Measurements from ENCODE around the gene DDIT4. TPM values are rescaled to one million over a fixed set of nuclear protein-coding genes. Genes with fewer than 3 reads are reported as not detected.
A peak's percentile ranks its signal among the peaks of the same experiment; 100 is the strongest.
"Not testable (repeated sequence)": the region's sequence is repeated elsewhere in the genome, so short reads cannot be mapped to it uniquely, and the experiment has no call there.

Gene DDIT4, protein sequence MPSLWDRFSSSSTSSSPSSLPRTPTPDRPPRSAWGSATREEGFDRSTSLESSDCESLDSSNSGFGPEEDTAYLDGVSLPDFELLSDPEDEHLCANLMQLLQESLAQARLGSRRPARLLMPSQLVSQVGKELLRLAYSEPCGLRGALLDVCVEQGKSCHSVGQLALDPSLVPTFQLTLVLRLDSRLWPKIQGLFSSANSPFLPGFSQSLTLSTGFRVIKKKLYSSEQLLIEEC
- polyA plus RNA-seq (ENCODE audit: insufficient read length in 4 of 4), result 10 to 100 TPM; 45.1 to 88.8 (median 49.4) TPM

DNA sequence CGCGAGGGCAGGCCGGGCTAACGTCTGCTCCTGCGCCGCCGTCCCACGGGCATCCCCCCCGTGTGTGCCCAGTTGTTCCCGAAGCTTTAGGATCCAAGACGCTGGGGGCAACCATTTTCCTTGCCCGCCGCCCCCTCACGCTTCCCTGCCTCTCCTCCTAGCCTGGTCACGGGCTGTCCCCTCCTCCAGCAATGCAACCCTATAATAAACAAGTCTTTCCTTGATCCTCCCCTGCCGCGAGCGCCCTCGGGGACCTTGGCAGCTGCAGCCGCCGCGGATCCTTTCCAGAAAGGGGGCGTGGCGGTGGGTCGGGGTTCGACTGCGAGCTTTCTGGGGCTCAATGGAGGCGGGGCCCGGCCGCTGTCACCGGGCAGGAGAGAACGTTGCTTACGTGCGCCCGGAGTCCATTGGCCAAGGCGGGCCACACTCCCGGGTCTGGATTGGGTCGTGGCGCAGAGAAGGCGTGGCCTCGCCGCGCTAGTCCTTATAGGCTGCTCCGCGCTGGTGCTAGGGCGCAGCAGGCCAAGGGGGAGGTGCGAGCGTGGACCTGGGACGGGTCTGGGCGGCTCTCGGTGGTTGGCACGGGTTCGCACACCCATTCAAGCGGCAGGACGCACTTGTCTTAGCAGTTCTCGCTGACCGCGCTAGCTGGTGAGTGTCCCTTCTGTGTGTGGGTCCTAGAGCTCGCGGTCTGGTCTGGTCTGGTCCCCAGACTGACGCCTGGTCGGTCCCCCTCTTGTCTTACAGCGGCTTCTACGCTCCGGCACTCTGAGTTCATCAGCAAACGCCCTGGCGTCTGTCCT lies at the start of gene DDIT4:
TSS of gene DDIT4 (plus strand) at position 515 of the 803 bp plus-strand sequence. CDS start 293 bp downstream, outside the sequence.
- peak; percentile 94 to 97 (median 96) for DNase-seq (ENCODE audit: low read depth in 4 of 4, low spot score in 3 of 4)

GRCh38 chr10:72224191-72224590 lies 49.5 kb upstream of the DDIT4 start:
- DNase-seq (ENCODE audit: low read depth in 4 of 4, low spot score in 3 of 4), result not testable (repeated sequence)

DNA sequence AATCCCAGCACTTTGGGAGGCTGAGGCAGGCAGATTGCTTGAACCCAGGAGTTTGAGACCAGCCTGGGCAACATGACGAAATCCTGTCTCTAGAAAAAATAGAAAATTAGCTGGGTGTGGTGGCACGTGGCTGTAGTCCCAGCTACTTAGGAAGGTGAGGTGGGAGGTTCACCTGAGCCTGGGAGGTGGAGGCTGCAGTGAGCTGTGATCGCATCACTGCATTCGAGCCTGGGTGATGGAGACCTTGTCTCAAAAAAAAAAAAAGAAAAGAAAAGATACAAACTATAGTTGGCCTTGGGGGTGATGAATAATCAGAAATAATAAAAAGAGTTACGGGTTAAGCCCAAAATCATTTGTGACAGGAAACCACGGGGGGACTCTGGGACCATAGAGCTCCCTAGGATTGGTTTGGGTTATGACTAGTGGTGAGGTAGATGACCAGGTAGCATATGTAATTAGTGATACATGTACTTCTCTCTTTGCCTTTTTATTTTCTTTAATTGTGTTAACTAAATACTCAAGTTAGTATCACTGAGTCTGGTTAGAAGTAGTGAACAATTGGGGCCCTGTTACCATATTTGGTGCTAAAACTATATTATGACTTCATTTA lies 47.2 kb upstream of the DDIT4 start:
- DNase-seq (ENCODE audit: low read depth in 4 of 4, low spot score in 3 of 4), result no peak

GRCh38 chr10:72227826-72228225 lies 45.9 kb upstream of the DDIT4 start:
- no peak for DNase-seq (ENCODE audit: low read depth in 4 of 4, low spot score in 3 of 4)

- no peak for DNase-seq (ENCODE audit: low read depth in 4 of 4, low spot score in 3 of 4)
Observed at GRCh38 chr10:72228318-72228751, 45.4 kb upstream of the DDIT4 start.

DNA sequence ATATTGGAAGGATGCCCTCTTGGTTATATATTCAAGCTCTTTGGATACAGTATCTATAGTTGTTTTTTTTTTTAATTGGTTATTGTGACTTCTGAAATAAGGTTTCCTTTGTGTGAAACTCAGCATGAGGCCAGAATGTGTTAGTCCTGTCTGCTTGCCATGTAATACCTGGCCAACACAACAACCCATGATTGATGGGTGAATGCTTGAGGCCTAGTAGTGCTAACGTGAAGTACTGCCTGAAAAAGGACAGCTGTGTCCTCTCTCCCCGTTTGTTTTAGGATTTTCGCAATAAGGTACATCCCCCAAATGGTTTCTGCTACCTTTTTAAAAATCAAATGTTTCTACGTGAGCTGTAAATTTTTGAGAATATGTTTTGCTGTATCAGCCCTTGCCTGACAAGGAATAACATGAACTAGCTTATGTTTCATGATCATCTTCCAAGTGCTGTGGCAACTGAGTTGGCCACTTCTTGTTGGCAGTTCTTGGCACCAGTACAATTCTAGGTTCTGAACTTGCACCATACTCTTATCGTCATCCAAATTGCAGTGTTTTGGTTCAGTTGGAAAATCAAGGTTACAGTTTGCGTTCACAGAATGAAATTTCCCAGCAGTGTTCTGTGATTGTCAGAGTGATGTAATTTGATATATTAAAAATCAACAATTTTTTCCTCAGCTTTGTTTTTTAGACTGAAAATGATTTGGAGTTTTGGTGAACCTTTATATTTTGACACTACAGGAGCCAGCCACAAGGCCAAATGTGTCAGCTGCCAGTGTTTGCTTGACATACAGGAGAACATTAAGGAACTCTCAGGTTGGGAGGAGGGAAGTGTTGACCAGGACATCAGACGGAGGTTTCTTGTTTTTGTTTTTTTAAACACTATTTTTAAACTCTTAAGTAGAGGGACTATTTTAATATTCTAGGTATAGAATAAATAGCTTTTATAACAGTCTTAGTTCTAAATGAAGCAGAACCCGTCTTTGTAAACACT lies 44.2 kb upstream of the DDIT4 start:
- DNase-seq (ENCODE audit: low read depth in 4 of 4, low spot score in 3 of 4), result no peak

DNA sequence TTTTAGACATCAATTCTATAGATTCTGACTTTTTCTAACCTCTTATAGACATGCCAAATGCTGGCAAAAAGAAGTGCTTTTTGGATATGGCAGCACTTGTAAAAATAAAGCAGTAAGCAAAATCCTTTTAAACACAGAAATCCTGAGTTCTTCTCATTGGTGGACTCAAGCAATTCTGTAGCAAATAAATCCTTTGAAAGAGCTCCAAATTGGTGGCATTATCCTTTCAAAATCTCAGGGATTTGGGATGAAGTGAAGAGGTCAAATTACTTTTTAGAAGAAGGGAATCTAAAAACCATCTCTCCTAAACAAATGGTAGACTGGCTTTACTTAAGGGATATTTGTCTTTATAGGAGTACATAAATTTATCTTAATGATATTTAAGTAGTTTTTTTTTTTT lies 40.1 kb upstream of the DDIT4 start:
- DNase-seq (ENCODE audit: low read depth in 4 of 4, low spot score in 3 of 4), result no peak

DNA sequence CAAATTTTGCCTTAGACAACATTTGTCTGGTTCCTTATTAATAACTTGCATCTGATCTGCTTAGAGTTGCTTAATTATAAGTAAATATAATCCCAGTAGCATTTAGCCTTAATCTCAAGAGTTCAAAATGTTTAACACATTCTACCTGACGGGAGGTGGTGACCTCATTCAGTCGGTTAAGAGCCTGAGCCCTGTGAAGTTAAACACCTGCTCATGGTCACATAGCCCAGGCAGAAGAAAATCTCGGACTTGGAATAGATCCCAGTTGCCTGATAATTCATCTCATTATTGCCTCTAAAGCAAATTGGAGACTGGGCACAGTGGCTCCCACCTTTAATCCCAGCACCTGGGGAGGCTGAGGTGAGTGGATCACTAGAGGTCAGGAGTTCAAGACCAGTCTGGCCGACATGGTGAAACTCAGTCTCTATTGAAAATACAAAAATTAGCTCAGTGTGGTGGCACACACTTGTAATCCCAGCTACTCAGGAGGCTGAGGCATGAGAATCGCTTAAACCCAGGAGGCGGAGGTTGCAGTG lies 39.1 kb upstream of the DDIT4 start:
- DNase-seq (ENCODE audit: low read depth in 4 of 4, low spot score in 3 of 4), result no peak

GRCh38 chr10:72235544-72236279 lies 38.0 kb upstream of the DDIT4 start:
- no peak for DNase-seq (ENCODE audit: low read depth in 4 of 4, low spot score in 3 of 4)

GRCh38 chr10:72238392-72239175 lies 35.1 kb upstream of the DDIT4 start:
- DNase-seq (ENCODE audit: low read depth in 4 of 4, low spot score in 3 of 4), result no peak

- DNase-seq (ENCODE audit: low read depth in 4 of 4, low spot score in 3 of 4), result no peak
Observed at GRCh38 chr10:72239409-72239808, 34.3 kb upstream of the DDIT4 start.

DNA sequence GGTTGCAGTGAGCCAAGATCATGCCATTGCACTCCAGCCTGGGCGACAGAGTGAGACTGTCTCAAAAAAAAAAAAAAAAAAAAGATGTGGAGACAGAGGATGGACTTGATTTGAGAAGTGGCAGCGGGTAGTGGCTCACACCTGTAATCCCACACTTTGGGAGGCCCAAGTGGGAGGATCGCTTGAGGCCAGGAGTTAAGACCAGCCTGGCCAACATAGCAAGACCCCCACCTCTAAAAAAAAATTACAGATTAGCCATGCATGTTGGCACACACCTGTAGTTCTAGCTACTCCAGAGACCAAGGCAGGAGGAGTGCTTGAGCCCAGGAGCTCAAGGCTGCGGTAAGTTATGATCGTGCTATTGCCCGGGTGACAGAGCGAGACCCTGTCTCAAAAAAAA lies 33.4 kb upstream of the DDIT4 start:
- no peak for DNase-seq (ENCODE audit: low read depth in 4 of 4, low spot score in 3 of 4)

GRCh38 chr10:72241691-72242252 lies 32.0 kb upstream of the DDIT4 start:
- no peak for DNase-seq (ENCODE audit: low read depth in 4 of 4, low spot score in 3 of 4)

DNA sequence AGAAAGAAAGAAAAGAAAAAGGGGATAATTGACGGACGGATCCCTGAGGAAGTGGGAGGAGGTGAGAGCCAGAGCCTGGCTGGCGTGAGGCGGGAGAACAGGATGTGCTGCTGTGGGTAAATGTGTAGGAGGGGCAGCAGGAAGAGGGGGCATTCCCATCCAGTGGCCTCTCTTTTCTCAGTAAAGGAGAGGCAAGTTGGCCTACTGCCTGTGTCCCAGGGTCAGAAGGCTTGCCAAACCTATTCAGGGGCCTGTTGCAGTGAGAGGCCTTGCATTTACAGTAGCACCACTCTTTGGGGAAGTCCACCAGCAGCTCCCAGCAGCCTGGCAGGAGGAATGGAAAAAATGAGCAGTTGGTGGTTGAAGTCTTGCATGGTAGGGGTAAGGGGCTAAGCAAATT lies 31.0 kb upstream of the DDIT4 start:
- DNase-seq (ENCODE audit: low read depth in 4 of 4, low spot score in 3 of 4), result no peak

DNA sequence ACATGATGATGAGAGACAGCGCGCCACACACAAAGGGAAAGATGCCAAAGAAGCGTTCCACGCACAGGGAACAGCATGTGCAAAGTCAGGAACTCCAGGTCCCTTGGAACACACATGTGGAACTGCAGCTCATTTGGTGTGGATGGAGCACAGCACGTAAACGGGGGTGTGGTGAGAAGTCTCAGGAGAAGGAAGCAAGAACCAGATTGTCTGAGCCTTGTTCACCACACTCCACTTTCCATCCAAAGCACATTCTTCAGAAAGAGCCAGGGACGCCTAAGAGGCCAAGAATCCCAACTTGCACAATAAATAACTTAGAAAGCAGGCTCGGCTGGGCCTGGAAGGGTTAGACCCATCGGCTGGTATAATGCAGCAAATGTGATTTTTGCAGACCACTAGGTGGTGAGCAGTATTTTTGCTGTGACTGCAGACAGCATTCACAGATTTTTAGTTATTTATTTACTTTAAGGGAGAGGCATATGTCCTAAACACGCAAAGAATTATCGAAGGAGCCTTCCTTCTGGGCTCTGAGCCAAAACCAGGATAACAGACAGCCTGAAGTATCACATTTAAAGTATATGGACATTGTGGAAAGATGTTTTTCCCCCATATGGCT lies 29.8 kb upstream of the DDIT4 start:
- DNase-seq (ENCODE audit: low read depth in 4 of 4, low spot score in 3 of 4), result no peak

GRCh38 chr10:72244573-72245038 lies 29.1 kb upstream of the DDIT4 start:
- DNase-seq (ENCODE audit: low read depth in 4 of 4, low spot score in 3 of 4), result no peak

DNA sequence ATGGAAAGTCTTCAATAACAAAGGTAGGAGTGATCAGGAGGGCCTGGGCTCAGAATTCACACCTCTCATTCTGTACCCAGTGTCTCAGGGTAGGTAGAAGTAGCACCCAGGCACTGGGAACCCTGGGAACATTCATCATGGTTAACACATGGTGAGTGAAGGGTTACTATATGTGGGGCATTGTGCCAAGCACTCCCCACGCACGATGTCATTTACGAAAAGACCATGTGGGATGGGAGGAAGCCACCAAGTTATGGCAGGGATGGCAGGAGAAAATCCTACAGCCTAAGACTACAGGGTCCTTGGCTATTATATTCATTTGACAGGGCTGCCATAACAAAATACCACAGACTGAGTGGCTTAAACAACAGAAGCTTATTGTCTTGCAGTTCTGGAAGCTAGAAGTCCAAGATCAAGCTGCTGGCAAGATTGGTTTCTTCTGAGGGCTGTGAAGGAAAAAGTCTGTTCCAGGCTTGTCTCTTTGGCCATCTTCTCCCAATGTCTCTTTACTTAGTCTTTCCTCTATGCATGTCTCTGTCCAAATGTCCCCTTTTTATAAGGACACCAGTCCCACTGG lies 27.7 kb upstream of the DDIT4 start:
- DNase-seq (ENCODE audit: low read depth in 4 of 4, low spot score in 3 of 4), result no peak

Data from right renal pelvis (tissue), 4 donors.